ENCODE results near the gene DLG5. TPM values are rescaled to one million over a fixed set of nuclear protein-coding genes. Genes with fewer than 3 reads are reported as not detected.

DLG5 gene
- total and polyA plus RNA-seq, 9 of the 15 experiments (the other 6 are each of a cell fraction or from before 2014, with no cell fraction given): 1.4 to 26.8 (median 11.2) TPM

GRCh38 chr10:77821036-77821435 is 105.5 kb downstream of the DLG5 start (continued):
- no peak for TF ChIP-seq MGA (IDR thresholded peaks at IDR 0.05)
- TF ChIP-seq RBM25 (IDR thresholded peaks at IDR 0.05; ENCODE audit: low read depth, low read length, severe bottlenecking): no peak
- no peak for TF ChIP-seq ZNF668 (CRISPR knock-in tag; IDR thresholded peaks at IDR 0.05)
- TF ChIP-seq IRF9 (tag; IDR thresholded peaks at IDR 0.05): no peak
- no peak for TF ChIP-seq RBBP5 (IDR thresholded peaks at IDR 0.05; ENCODE audit: borderline replicate concordance, insufficient read depth, low read length, poor library complexity, severe bottlenecking)
- no peak for TF ChIP-seq TEAD4 (IDR thresholded peaks at IDR 0.05; ENCODE audit: low read length)
- no peak for TF ChIP-seq TEAD4 (CRISPR knock-in tag; IDR thresholded peaks at IDR 0.05; ENCODE audit: borderline replicate concordance)
- no peak for TF ChIP-seq SMARCE1 (IDR thresholded peaks at IDR 0.05)
